ENCODE results near the gene RGS9BP. TPM values are rescaled to one million over a fixed set of nuclear protein-coding genes. Genes with fewer than 3 reads are reported as not detected.

Gene RGS9BP
- total and polyA plus RNA-seq, 2 of the 13 experiments (the other 11 are each of a cell fraction or from before 2014, with no cell fraction given), result 0.01 TPM; not detected in 1

- TF ChIP-seq PRDM4 (CRISPR knock-in tag; IDR thresholded peaks at IDR 0.05; ENCODE audit: borderline replicate concordance) (no peak), SRSF4 (IDR thresholded peaks at IDR 0.05; ENCODE audit: low read depth, low read length, poor library complexity, severe bottlenecking) (no peak), KMT2B (CRISPR knock-in tag; IDR thresholded peaks at IDR 0.05) (no peak), ZEB1 (IDR thresholded peaks at IDR 0.05; ENCODE audit: insufficient replicate concordance, low read depth) (no peak), UBTF (CRISPR knock-in tag; IDR thresholded peaks at IDR 0.05) (peak; percentile 83; the same call in 1 of the 2 replicates), ZMYM3 (CRISPR knock-in tag; IDR thresholded peaks at IDR 0.05) (no peak), SMAD3 (CRISPR knock-in tag; IDR thresholded peaks at IDR 0.05) (no peak), SP2 (CRISPR knock-in tag; IDR thresholded peaks at IDR 0.05) (no peak), ZNF138 (CRISPR knock-in tag; IDR thresholded peaks at IDR 0.05; ENCODE audit: low read depth) (no peak), MAZ (IDR thresholded peaks at IDR 0.05; ENCODE audit: borderline replicate concordance, low read depth, low read length) (no peak), MAZ (CRISPR knock-in tag; IDR thresholded peaks at IDR 0.05; ENCODE audit: low read depth) (no peak; the same call in 1 of the 2 replicates), ZNF234 (CRISPR knock-in tag; conservative IDR thresholded peaks at IDR 0.05) (no peak), ZNF770 (CRISPR knock-in tag; IDR thresholded peaks at IDR 0.05) (no peak; the same call in 1 of the 2 replicates), FOXP1 (IDR thresholded peaks at IDR 0.05) (no peak), FOXP1 (CRISPR knock-in tag; IDR thresholded peaks at IDR 0.05) (no peak), STAT5B (CRISPR knock-in tag; IDR thresholded peaks at IDR 0.05) (no peak), GATAD2A (CRISPR knock-in tag; IDR thresholded peaks at IDR 0.05) (no peak), IKZF4 (CRISPR knock-in tag; IDR thresholded peaks at IDR 0.05; ENCODE audit: borderline replicate concordance, low read depth, not compliant biosample characterization) (no peak), NONO (IDR thresholded peaks at IDR 0.05) (no peak), NONO (CRISPR knock-in tag; conservative IDR thresholded peaks at IDR 0.05) (no peak; the same call in 1 of the 2 replicates), MEIS1 (CRISPR knock-in tag; IDR thresholded peaks at IDR 0.05; ENCODE audit: borderline replicate concordance) (no peak), MBNL3 (CRISPR knock-in tag; conservative IDR thresholded peaks at IDR 0.05) (no peak), NFKBIZ (CRISPR knock-in tag; IDR thresholded peaks at IDR 0.05) (no peak), TCF7 (IDR thresholded peaks at IDR 0.05; ENCODE audit: low read depth) (no peak)
Measured at GRCh38 chr19:32691952-32692726, 16.5 kb downstream of the RGS9BP start (continued).

All from HepG2 (cell line).